AG08396 (cell line): ENCODE data around the gene BIRC5.

Source experiments
- DNase-seq: peaks from one replicate; pipeline ENCODE4 v3.0.0; 2012; ENCODE audit warnings: low spot score, mixed read lengths

The BIRC5 gene

GRCh38 chr17:78184351-78184750, 29.7 kb upstream of the BIRC5 start:
- DNase-seq = no peak

GRCh38 chr17:78184868-78185267, 29.2 kb upstream of the BIRC5 start:
- no peak for DNase-seq

GRCh38 chr17:78185981-78186691, 27.9 kb upstream of the BIRC5 start:
- DNase-seq = no peak

- peak; percentile 100 for DNase-seq
These were observed 27.1 kb upstream of the BIRC5 start, which contains the start of the genes AFMID and TK1 for GRCh38 chr17:78186692-78187595. AFMID (plus strand) TSS chr17:78187362; CDS start chr17:78187371, 9 bp downstream. TK1 (minus strand) TSS chr17:78187052; CDS start chr17:78186994, 58 bp downstream.

- no peak for DNase-seq
These were observed 17.3 kb upstream of the BIRC5 start for GRCh38 chr17:78196716-78197115.

GRCh38 chr17:78197147-78197832, 16.8 kb upstream of the BIRC5 start:
- no peak for DNase-seq

GRCh38 chr17:78200451-78200850, 13.6 kb upstream of the BIRC5 start:
- no peak for DNase-seq

- no peak for DNase-seq
These were observed 11.4 kb upstream of the BIRC5 start for GRCh38 chr17:78202666-78203065.

GRCh38 chr17:78204387-78205123, 9.5 kb upstream of the BIRC5 start:
- DNase-seq = no peak

- no peak for DNase-seq
These were observed 8.8 kb upstream of the BIRC5 start for GRCh38 chr17:78205124-78205775.

- DNase-seq = no peak
These were observed 7.8 kb upstream of the BIRC5 start for GRCh38 chr17:78206298-78206697.

GRCh38 chr17:78208486-78208885, 5.6 kb upstream of the BIRC5 start:
- no peak for DNase-seq

- no peak for DNase-seq
These were observed 3.9 kb upstream of the BIRC5 start for GRCh38 chr17:78210111-78210510.

GRCh38 chr17:78211032-78211431, 3.0 kb upstream of the BIRC5 start:
- no peak for DNase-seq

- DNase-seq = no peak
These were observed 631 bp downstream of the BIRC5 start for GRCh38 chr17:78214706-78215061.

GRCh38 chr17:78219396-78220150, 5.5 kb downstream of the BIRC5 start:
- DNase-seq = no peak

- no peak for DNase-seq
These were observed 9.0 kb downstream of the BIRC5 start for GRCh38 chr17:78223061-78223460.

- DNase-seq = no peak
These were observed 9.7 kb downstream of the BIRC5 start for GRCh38 chr17:78223765-78224164.

GRCh38 chr17:78224231-78225087, 10.4 kb downstream of the BIRC5 start:
- no peak for DNase-seq
